IPS DF 6.9 (cell line): ENCODE measurements around the gene SYNE1.

Experiments used
- DNase-seq: peaks from one replicate; pipeline ENCODE4 v3.0.0-alpha.2; 2013; ENCODE audit warnings: low read depth, low spot score
- H3K27ac ChIP-seq: one replicate; pipeline ENCODE4 v1.5.1; 2013; ENCODE audit warnings: low read length, control low read depth
- H3K27me3 ChIP-seq: 2 replicates; pipeline ENCODE4 v1.6.1; 2013; ENCODE audit warnings: mild to moderate bottlenecking, low read length; ENCODE audit not compliant: control insufficient read depth, insufficient read depth
- H3K36me3 ChIP-seq: 2 replicates; pipeline ENCODE4 v1.6.1; 2013; ENCODE audit warnings: low read length; ENCODE audit not compliant: control insufficient read depth, insufficient read depth
- H3K4me1 ChIP-seq: 2 replicates; pipeline ENCODE4 v1.6.1; 2013; ENCODE audit warnings: low read length; ENCODE audit not compliant: control insufficient read depth, insufficient read depth
- H3K4me3 ChIP-seq: 2 replicates; pipeline ENCODE4 v1.5.1; 2013; ENCODE audit warnings: mild to moderate bottlenecking, low read length
- H3K9me3 ChIP-seq: 2 replicates; pipeline ENCODE4 v1.6.1; 2013; ENCODE audit warnings: low read length, inconsistent platforms; ENCODE audit not compliant: control insufficient read depth, insufficient read depth
- WGBS: extraction: QIAGEN DNeasy Blood & Tissue Kit; methylation state at CpG from one replicate; pipeline ENCODE4 v1.1.7; 2013; ENCODE audit warnings: mixed read lengths, missing lambda C conversion rate; ENCODE audit not compliant: insufficient read length, insufficient coverage; 5-methylcytosine and 5-hydroxymethylcytosine counted together

Gene SYNE1

GRCh38 chr6:152595499-152595898 lies 41.7 kb downstream of the SYNE1 start:
- DNase-seq, result peak; percentile 7

GRCh38 chr6:152594701-152595100 lies 42.5 kb downstream of the SYNE1 start:
- DNase-seq, result no peak
- H3K27me3 ChIP-seq, result no peaks in the 10 kb centered on the region
- 100% methylated on average over 1 of the region's 1 CpG for WGBS
- H3K4me1 ChIP-seq, result no peaks in the 10 kb centered on the region
- H3K36me3 ChIP-seq, result no peaks in the 10 kb centered on the region
- H3K4me3 ChIP-seq, result no peak overlapping the region
- H3K27ac ChIP-seq, result no peak overlapping the region
- no peaks in the 10 kb centered on the region for H3K9me3 ChIP-seq

More at GRCh38 chr6:152595499-152595898, 41.7 kb downstream of the SYNE1 start:
- Histone ChIP-seq H3K9me3 (no peaks in the 10 kb centered on the region), H3K27ac (no peak overlapping the region), H3K36me3 (no peaks in the 10 kb centered on the region), H3K4me1 (no peaks in the 10 kb centered on the region), H3K27me3 (no peaks in the 10 kb centered on the region), H3K4me3 (no peak overlapping the region)
- no CpG with 5 or more reads among the region's 4 CpGs for WGBS

GRCh38 chr6:152588456-152588855 lies 48.7 kb downstream of the SYNE1 start:
- no CpG with 5 or more reads among the region's 1 CpG for WGBS
- H3K36me3 ChIP-seq, result no peaks in the 10 kb centered on the region
- H3K27me3 ChIP-seq, result no peaks in the 10 kb centered on the region
- no peak overlapping the region for H3K4me3 ChIP-seq
- H3K9me3 ChIP-seq, result no peaks in the 10 kb centered on the region
- no peak overlapping the region for H3K27ac ChIP-seq
- no peaks in the 10 kb centered on the region for H3K4me1 ChIP-seq
- DNase-seq, result no peak

- Histone ChIP-seq H3K27ac (no peak overlapping the region), H3K27me3 (no peaks in the 10 kb centered on the region)
Observed at GRCh38 chr6:152587473-152587872, 49.7 kb downstream of the SYNE1 start.

GRCh38 chr6:152585236-152585635 lies 51.9 kb downstream of the SYNE1 start:
- WGBS, result no CpG with 5 or more reads among the region's 3 CpGs
- H3K27ac ChIP-seq, result no peak overlapping the region
- DNase-seq, result no peak
- no peaks in the 10 kb centered on the region for H3K36me3 ChIP-seq
- no peaks in the 10 kb centered on the region for H3K4me1 ChIP-seq
- H3K4me3 ChIP-seq, result no peak overlapping the region
- no peaks in the 10 kb centered on the region for H3K9me3 ChIP-seq
- H3K27me3 ChIP-seq, result no peaks in the 10 kb centered on the region

More at GRCh38 chr6:152587473-152587872, 49.7 kb downstream of the SYNE1 start:
- no peaks in the 10 kb centered on the region for H3K9me3 ChIP-seq
- no peaks in the 10 kb centered on the region for H3K36me3 ChIP-seq
- WGBS, result no CpG with 5 or more reads among the region's 1 CpG
- no peak for DNase-seq
- H3K4me3 ChIP-seq, result no peak overlapping the region
- H3K4me1 ChIP-seq, result no peaks in the 10 kb centered on the region

GRCh38 chr6:152583888-152584287 lies 53.3 kb downstream of the SYNE1 start:
- Histone ChIP-seq H3K4me1 (no peaks in the 10 kb centered on the region), H3K27ac (no peak overlapping the region), H3K4me3 (no peak overlapping the region), H3K9me3 (no peaks in the 10 kb centered on the region), H3K36me3 (no peaks in the 10 kb centered on the region), H3K27me3 (no peaks in the 10 kb centered on the region)
- DNase-seq, result no peak
- WGBS, result no CpG with 5 or more reads among the region's 3 CpGs

GRCh38 chr6:152576525-152576924 lies 60.6 kb downstream of the SYNE1 start:
- H3K4me1 ChIP-seq, result no peaks in the 10 kb centered on the region
- no peaks in the 10 kb centered on the region for H3K36me3 ChIP-seq
- no peak overlapping the region for H3K27ac ChIP-seq
- no peak overlapping the region for H3K4me3 ChIP-seq
- no peaks in the 10 kb centered on the region for H3K9me3 ChIP-seq
- no CpG with 5 or more reads among the region's 1 CpG for WGBS
- no peaks in the 10 kb centered on the region for H3K27me3 ChIP-seq
- no peak for DNase-seq

- no peaks in the 10 kb centered on the region for H3K36me3 ChIP-seq
- no peaks in the 10 kb centered on the region for H3K4me1 ChIP-seq
- WGBS, result no CpG with 5 or more reads among the region's 4 CpGs
- no peak overlapping the region for H3K27ac ChIP-seq
- no peaks in the 10 kb centered on the region for H3K27me3 ChIP-seq
- no peak overlapping the region for H3K4me3 ChIP-seq
- H3K9me3 ChIP-seq, result no peaks in the 10 kb centered on the region
- DNase-seq, result no peak
Observed at GRCh38 chr6:152575621-152576150, 61.5 kb downstream of the SYNE1 start.

- no peak for DNase-seq
- Histone ChIP-seq H3K4me1 (no peaks in the 10 kb centered on the region), H3K4me3 (no peak overlapping the region), H3K27ac (no peak overlapping the region), H3K27me3 (no peaks in the 10 kb centered on the region), H3K9me3 (no peaks in the 10 kb centered on the region), H3K36me3 (no peaks in the 10 kb centered on the region)
- WGBS, result no CpG with 5 or more reads among the region's 2 CpGs
Observed at GRCh38 chr6:152575161-152575560, 62.0 kb downstream of the SYNE1 start.

- H3K27ac ChIP-seq, result no peak overlapping the region
- no peaks in the 10 kb centered on the region for H3K36me3 ChIP-seq
- H3K9me3 ChIP-seq, result no peaks in the 10 kb centered on the region
- no peak for DNase-seq
- H3K4me3 ChIP-seq, result no peak overlapping the region
- H3K27me3 ChIP-seq, result no peaks in the 10 kb centered on the region
- H3K4me1 ChIP-seq, result no peaks in the 10 kb centered on the region
- WGBS, result no CpG with 5 or more reads among the region's 2 CpGs
Observed at GRCh38 chr6:152573762-152574161, 63.4 kb downstream of the SYNE1 start.

GRCh38 chr6:152572338-152573088 lies 64.6 kb downstream of the SYNE1 start:
- Histone ChIP-seq H3K9me3 (no peaks in the 10 kb centered on the region), H3K4me1 (no peaks in the 10 kb centered on the region), H3K36me3 (no peaks in the 10 kb centered on the region), H3K4me3 (no peak overlapping the region), H3K27ac (no peak overlapping the region), H3K27me3 (no peaks in the 10 kb centered on the region)
- WGBS, result 100% methylated on average over 1 of the region's 7 CpGs
- no peak for DNase-seq
